HCT116 (cell line): ENCODE measurements around the gene KRTCAP2.

Experiments used
- CEBPB ChIP-seq: IDR thresholded peaks from 2 replicates; pipeline ENCODE4 v1.6.1; 2012; ENCODE audit warnings: low read depth
- FOSL1 ChIP-seq: IDR thresholded peaks from 2 replicates; pipeline ENCODE4 v1.6.1; 2012; ENCODE audit warnings: low read depth
- TF ChIP-seq, protein P1 (sequence below): IDR thresholded peaks from 2 replicates; pipeline ENCODE4 v1.6.1; 2012
- TF ChIP-seq, protein P2 (sequence below): IDR thresholded peaks from 2 replicates; pipeline ENCODE4 v1.6.1; 2012; ENCODE audit warnings: low read depth
- TF ChIP-seq, protein P3 (sequence below), 3 experiments: fragments of 200-600 bp in 1 of 3; sonication (generic) in 1 of 3; IDR thresholded peaks in 2 of 3; conservative IDR thresholded peaks in 1 of 3; 2 replicates each; pipeline ENCODE4 v1.5.1; 2012 to 2017; ENCODE audit warnings: low read depth in 2 of 3, low read length in 2 of 3, antibody characterized with exemption in 1 of 3, borderline replicate concordance in 1 of 3, control low read depth in 1 of 3, mild to moderate bottlenecking in 1 of 3, mixed read lengths in 1 of 3, mixed run types in 1 of 3, moderate library complexity in 1 of 3; ENCODE audit not compliant: insufficient read depth in 1 of 3
- TF ChIP-seq, protein P4 (sequence below): IDR thresholded peaks from 2 replicates; pipeline ENCODE4 v1.6.1; 2012

DNA sequence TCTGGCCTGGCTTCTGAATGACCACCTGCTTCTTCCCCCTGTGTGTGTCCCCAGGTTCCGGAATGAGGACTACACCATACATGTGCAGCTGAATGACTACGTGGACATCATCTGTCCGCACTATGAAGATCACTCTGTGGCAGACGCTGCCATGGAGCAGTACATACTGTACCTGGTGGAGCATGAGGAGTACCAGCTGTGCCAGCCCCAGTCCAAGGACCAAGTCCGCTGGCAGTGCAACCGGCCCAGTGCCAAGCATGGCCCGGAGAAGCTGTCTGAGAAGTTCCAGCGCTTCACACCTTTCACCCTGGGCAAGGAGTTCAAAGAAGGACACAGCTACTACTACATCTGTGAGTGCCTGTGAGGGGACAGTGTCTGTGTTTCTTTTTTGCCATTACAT lies 41.8 kb downstream of the KRTCAP2 start:
- TF ChIP-seq, protein P1, sequence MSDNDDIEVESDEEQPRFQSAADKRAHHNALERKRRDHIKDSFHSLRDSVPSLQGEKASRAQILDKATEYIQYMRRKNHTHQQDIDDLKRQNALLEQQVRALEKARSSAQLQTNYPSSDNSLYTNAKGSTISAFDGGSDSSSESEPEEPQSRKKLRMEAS, result no peak
- TF ChIP-seq, protein P2, sequence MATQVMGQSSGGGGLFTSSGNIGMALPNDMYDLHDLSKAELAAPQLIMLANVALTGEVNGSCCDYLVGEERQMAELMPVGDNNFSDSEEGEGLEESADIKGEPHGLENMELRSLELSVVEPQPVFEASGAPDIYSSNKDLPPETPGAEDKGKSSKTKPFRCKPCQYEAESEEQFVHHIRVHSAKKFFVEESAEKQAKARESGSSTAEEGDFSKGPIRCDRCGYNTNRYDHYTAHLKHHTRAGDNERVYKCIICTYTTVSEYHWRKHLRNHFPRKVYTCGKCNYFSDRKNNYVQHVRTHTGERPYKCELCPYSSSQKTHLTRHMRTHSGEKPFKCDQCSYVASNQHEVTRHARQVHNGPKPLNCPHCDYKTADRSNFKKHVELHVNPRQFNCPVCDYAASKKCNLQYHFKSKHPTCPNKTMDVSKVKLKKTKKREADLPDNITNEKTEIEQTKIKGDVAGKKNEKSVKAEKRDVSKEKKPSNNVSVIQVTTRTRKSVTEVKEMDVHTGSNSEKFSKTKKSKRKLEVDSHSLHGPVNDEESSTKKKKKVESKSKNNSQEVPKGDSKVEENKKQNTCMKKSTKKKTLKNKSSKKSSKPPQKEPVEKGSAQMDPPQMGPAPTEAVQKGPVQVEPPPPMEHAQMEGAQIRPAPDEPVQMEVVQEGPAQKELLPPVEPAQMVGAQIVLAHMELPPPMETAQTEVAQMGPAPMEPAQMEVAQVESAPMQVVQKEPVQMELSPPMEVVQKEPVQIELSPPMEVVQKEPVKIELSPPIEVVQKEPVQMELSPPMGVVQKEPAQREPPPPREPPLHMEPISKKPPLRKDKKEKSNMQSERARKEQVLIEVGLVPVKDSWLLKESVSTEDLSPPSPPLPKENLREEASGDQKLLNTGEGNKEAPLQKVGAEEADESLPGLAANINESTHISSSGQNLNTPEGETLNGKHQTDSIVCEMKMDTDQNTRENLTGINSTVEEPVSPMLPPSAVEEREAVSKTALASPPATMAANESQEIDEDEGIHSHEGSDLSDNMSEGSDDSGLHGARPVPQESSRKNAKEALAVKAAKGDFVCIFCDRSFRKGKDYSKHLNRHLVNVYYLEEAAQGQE, result no peak
- TF ChIP-seq, protein P3, sequence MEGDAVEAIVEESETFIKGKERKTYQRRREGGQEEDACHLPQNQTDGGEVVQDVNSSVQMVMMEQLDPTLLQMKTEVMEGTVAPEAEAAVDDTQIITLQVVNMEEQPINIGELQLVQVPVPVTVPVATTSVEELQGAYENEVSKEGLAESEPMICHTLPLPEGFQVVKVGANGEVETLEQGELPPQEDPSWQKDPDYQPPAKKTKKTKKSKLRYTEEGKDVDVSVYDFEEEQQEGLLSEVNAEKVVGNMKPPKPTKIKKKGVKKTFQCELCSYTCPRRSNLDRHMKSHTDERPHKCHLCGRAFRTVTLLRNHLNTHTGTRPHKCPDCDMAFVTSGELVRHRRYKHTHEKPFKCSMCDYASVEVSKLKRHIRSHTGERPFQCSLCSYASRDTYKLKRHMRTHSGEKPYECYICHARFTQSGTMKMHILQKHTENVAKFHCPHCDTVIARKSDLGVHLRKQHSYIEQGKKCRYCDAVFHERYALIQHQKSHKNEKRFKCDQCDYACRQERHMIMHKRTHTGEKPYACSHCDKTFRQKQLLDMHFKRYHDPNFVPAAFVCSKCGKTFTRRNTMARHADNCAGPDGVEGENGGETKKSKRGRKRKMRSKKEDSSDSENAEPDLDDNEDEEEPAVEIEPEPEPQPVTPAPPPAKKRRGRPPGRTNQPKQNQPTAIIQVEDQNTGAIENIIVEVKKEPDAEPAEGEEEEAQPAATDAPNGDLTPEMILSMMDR (IDR thresholded peaks at IDR 0.05 in 2 of 3, conservative IDR thresholded peaks at IDR 0.05 in 1 of 3; ENCODE audit: borderline replicate concordance in 1 of 3, insufficient read depth in 1 of 3, low read depth in 2 of 3, low read length in 2 of 3), result no peak
- no peak for TF ChIP-seq CEBPB
- TF ChIP-seq FOSL1, result no peak
- TF ChIP-seq, protein P4, sequence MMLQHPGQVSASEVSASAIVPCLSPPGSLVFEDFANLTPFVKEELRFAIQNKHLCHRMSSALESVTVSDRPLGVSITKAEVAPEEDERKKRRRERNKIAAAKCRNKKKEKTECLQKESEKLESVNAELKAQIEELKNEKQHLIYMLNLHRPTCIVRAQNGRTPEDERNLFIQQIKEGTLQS, result no peak
